Tibial artery (tissue), 4 donors: ENCODE measurements around the gene ZBTB20.

Experiments
- DNase-seq, 2 donors: peaks; one replicate each; pipeline ENCODE4 v3.0.0-alpha.2; 2019
- H3K27ac ChIP-seq, 2 donors: fragments of 200-600 bp; sonication (generic) in 1 of 2; 1 replicate in 1 of 2; 2 replicates in 1 of 2; pipeline ENCODE4 v1.5.1; 2018 to 2019; ENCODE audit warnings: mild to moderate bottlenecking in 1 of 2
- H3K27me3 ChIP-seq, 2 donors: fragments of 200-600 bp; sonication (generic) in 1 of 2; one replicate each; pipeline versions ENCODE4 v1.5.1 to v1.6.0; 2016 to 2019
- H3K36me3 ChIP-seq, 3 donors: fragments of 200-600 bp; sonication (generic) in 2 of 3; one replicate each; pipeline ENCODE4 v1.5.1; 2016 to 2019; ENCODE audit warnings: mild to moderate bottlenecking in 2 of 3
- H3K4me1 ChIP-seq, 4 donors: fragments of 200-600 bp; sonication (generic) in 2 of 4; 1 replicate in 3 of 4; 2 replicates in 1 of 4; pipeline ENCODE4 v1.5.1; 2016 to 2019
- H3K4me3 ChIP-seq, 2 donors: fragments of 200-600 bp; sonication (generic) in 1 of 2; 1 replicate in 1 of 2; 2 replicates in 1 of 2; pipeline ENCODE4 v1.5.1; 2018 to 2019; ENCODE audit warnings: mild to moderate bottlenecking in 2 of 2
- H3K9me3 ChIP-seq, 3 donors: fragments of 200-600 bp; sonication (generic) in 1 of 3; one replicate each; pipeline ENCODE4 v1.5.1; 2016 to 2019
- CTCF ChIP-seq, 2 experiments: fragments of 200-600 bp in 1 of 2; fragments of 450-650 bp in 1 of 2; IDR thresholded peaks; one replicate each; pipeline ENCODE4 v1.5.1; 2017 to 2019; ENCODE audit warnings: antibody characterized with exemption in 2 of 2, mild to moderate bottlenecking in 1 of 2, moderate library complexity in 1 of 2
- intact Hi-C: fragments of 100-400 bp; cut with DNase I; formaldehyde crosslinking; loops from one replicate; pipeline ENCODE4 v1.15.0; 2023; ENCODE audit warnings: low total_unique reads

ZBTB20 gene

GRCh38 chr3:115139072-115139471 is 8.0 kb downstream of the ZBTB20 start:
- intact Hi-C loops = no loop called here
- peaks cover 0 to 2% (median 0%) of the 10 kb centered on the region in 4 donors for H3K4me1 ChIP-seq
- H3K27me3 ChIP-seq = no peaks in the 10 kb centered on the region
- no peak for DNase-seq
- no peak for TF ChIP-seq CTCF (IDR thresholded peaks at IDR 0.05)
- H3K36me3 ChIP-seq = no peaks in the 10 kb centered on the region
- H3K27ac ChIP-seq = no peak overlapping the region
- no peaks in the 10 kb centered on the region for H3K9me3 ChIP-seq
- no peak overlapping the region for H3K4me3 ChIP-seq

DNA sequence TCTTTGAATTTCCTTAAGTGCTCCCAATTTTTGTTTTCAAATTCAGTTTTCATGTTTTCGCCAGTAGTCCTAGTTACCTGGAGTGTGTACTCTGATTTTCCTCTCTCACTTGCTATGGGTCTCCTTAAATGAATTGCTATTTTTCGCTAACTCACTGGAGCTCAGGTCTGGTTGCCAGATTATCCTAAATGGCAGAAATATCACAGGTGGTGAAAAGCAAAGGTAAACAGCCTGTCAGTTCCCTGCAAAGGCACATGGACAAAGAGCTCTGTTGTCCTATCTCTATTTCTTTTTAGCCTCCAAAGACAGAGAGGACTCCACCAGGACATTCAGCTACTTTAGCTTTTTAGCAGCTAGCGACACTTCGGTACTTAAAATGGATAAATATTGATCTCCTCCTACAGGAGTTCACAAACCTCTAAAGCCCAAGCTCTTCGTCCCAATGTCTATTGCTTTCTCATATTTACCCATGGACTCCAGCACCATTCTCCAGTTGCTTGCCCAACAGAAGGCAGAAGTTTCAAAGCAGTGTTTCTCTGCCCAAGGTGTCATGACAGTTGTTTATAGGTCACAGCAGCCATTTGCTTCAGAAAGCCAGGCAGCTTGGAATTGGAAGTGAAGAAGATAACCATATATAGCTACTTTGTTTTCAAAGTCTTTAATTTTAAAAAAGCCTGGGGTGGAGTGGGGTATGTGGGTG is 12.3 kb downstream of the ZBTB20 start:
- no peak for DNase-seq
- intact Hi-C loops = no loop called here
- Histone ChIP-seq H3K27ac (no peak overlapping the region), H3K9me3 (peaks cover 0 to 8% (median 0%) of the 10 kb centered on the region in 3 donors), H3K4me3 (no peak overlapping the region), H3K36me3 (no peaks in the 10 kb centered on the region), H3K27me3 (no peaks in the 10 kb centered on the region), H3K4me1 (peaks cover 0 to 2% (median 0%) of the 10 kb centered on the region in 4 donors)
- TF ChIP-seq CTCF (IDR thresholded peaks at IDR 0.05) = no peak

DNA sequence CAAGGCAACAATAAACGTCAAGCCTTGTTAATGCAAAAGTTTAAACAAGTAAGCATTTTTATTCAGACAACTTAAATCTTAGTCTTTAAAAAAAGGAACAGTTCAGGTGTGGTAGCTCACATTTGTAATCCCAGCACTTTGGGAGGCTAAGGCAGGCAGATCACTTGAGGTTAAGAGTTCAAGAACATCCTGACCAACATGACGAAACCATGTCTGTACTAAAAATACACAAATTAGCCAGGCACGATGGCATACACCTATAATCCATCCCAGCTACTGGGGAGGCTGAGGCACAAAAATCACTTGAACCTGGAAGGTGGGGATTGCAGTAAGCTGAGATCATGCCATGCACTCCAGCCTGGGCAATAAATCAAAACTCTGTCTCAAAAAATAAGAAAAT is 19.9 kb downstream of the ZBTB20 start:
- Histone ChIP-seq H3K27ac (no peak overlapping the region), H3K27me3 (no peaks in the 10 kb centered on the region), H3K4me3 (no peak overlapping the region), H3K36me3 (no peaks in the 10 kb centered on the region), H3K4me1 (no peaks in the 10 kb centered on the region), H3K9me3 (no peaks in the 10 kb centered on the region)
- no peak for TF ChIP-seq CTCF (IDR thresholded peaks at IDR 0.05)
- intact Hi-C loops = no loop called here
- no peak for DNase-seq

DNA sequence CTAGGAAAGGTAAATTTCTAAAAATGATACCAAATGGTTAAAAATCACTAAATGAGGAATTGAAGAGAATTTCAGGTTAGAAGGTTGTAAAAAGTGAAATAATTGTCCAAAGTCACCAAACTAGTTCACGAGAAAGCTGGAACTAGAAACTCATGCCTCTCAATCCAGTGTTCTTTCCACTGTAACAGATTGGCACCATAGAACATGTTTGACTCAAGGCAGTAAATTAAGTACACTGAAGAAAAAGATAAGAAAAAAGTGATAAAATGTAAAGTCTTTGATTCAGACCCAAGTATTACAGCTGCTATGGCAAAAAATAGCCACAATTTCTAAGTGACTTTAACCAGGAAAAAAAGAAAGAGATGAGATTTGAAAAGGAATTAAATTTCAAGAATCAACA is 26.5 kb downstream of the ZBTB20 start:
- no peak for DNase-seq
- Histone ChIP-seq H3K4me3 (no peak overlapping the region), H3K4me1 (peaks cover 0 to 2% (median 0%) of the 10 kb centered on the region in 4 donors), H3K27me3 (no peaks in the 10 kb centered on the region), H3K9me3 (no peaks in the 10 kb centered on the region), H3K36me3 (no peaks in the 10 kb centered on the region), H3K27ac (no peak overlapping the region)
- intact Hi-C loops = no loop called here
- no peak for TF ChIP-seq CTCF (IDR thresholded peaks at IDR 0.05)

DNA sequence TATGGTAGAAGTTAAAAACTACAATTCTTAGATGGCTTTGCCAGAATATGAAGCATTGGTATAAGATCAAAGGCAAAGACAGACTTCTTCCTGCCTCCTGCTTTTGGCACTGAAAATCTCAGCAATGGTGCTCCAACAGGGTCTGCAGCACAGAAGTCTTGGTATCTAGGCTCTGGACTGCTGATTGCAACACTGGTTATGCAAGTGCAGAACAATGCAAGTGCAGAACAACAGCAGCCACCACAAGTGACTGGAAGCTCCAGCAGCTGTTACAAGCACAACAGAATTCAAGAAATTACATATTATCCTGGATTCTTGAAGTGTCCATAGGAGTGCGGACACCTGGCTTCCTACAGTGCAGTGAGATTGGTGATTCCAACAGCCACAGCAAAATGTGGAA is 33.7 kb downstream of the ZBTB20 start:
- H3K27ac ChIP-seq = no peak overlapping the region
- intact Hi-C loops = no loop called here
- no peak for TF ChIP-seq CTCF (IDR thresholded peaks at IDR 0.05)

More for the DNA sequence above, 33.7 kb downstream of the ZBTB20 start:
- H3K36me3 ChIP-seq = no peaks in the 10 kb centered on the region
- H3K4me1 ChIP-seq = peaks cover 0 to 13% (median 0%) of the 10 kb centered on the region in 4 donors
- DNase-seq = no peak
- H3K4me3 ChIP-seq = no peak overlapping the region
- H3K9me3 ChIP-seq = no peaks in the 10 kb centered on the region
- no peaks in the 10 kb centered on the region for H3K27me3 ChIP-seq
